Measurements from ENCODE around the gene ELP2.
"Not testable (repeated sequence)": the region's sequence is repeated elsewhere in the genome, so short reads cannot be mapped to it uniquely, and the experiment has no call there.

Gene ELP2

DNA sequence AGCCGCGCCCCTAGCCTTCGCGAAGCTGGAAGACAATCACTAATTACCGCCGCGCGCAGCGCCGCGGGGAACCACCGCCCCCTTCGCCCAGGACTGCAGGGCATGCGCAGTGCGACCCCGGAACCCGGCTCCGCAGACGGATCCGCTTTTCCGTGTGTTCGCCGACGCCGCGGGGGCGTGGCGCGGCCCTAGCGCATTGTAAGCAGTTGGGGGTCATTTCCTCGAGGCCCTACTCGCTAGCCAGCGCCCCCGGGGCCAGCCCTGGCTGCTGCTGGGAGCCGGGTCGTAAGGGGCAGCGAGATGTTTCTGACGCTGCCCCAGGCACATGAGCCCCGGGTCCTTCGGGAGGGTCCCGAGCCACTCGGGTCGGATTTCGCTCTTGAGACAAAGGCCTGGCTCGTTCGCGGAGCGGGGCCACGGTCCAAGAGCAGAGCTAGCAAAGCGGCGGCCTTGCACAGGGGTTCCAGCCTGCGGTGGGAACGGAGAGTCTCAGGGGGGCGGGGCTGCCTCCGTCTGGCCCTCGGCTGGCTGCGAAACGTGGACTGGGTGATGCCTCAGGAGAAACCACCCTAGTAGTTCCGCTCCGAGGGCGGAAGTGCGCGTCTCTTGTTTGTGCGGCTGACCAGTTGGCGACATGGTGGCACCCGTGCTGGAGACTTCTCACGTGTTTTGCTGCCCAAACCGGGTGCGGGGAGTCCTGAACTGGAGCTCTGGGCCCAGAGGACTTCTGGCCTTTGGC, at the start of gene ELP2, which contains the start of gene SLC39A6:
ELP2 (plus strand) TSS at position 600 of the 739 bp plus-strand sequence; CDS start at position 635, 35 bp downstream.
SLC39A6 (minus strand) TSS at position 41 of the 739 bp plus-strand sequence. CDS start 2,333 bp downstream, outside the sequence.
- peak within 1 kb of the TSS; percentile 99 for H3K4me3 ChIP-seq (ENCODE audit: low read length)
- TF ChIP-seq, protein P1, sequence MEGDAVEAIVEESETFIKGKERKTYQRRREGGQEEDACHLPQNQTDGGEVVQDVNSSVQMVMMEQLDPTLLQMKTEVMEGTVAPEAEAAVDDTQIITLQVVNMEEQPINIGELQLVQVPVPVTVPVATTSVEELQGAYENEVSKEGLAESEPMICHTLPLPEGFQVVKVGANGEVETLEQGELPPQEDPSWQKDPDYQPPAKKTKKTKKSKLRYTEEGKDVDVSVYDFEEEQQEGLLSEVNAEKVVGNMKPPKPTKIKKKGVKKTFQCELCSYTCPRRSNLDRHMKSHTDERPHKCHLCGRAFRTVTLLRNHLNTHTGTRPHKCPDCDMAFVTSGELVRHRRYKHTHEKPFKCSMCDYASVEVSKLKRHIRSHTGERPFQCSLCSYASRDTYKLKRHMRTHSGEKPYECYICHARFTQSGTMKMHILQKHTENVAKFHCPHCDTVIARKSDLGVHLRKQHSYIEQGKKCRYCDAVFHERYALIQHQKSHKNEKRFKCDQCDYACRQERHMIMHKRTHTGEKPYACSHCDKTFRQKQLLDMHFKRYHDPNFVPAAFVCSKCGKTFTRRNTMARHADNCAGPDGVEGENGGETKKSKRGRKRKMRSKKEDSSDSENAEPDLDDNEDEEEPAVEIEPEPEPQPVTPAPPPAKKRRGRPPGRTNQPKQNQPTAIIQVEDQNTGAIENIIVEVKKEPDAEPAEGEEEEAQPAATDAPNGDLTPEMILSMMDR (conservative IDR thresholded peaks at IDR 0.05; ENCODE audit: low read depth, low read length): no peak
- peak; percentile 87 for DNase-seq (ENCODE audit: low read depth)

- not testable (repeated sequence) for DNase-seq (ENCODE audit: low read depth); H3K4me3 ChIP-seq (ENCODE audit: low read length)
Measured at GRCh38 chr18:36081118-36081517, 48.6 kb upstream of the ELP2 start.

GRCh38 chr18:36083729-36084128, 46.0 kb upstream of the ELP2 start:
- TF ChIP-seq, protein P1 (conservative IDR thresholded peaks at IDR 0.05; ENCODE audit: low read depth, low read length): no peak
- no peak overlapping the region for H3K4me3 ChIP-seq (ENCODE audit: low read length)
- DNase-seq (ENCODE audit: low read depth): no peak

DNA sequence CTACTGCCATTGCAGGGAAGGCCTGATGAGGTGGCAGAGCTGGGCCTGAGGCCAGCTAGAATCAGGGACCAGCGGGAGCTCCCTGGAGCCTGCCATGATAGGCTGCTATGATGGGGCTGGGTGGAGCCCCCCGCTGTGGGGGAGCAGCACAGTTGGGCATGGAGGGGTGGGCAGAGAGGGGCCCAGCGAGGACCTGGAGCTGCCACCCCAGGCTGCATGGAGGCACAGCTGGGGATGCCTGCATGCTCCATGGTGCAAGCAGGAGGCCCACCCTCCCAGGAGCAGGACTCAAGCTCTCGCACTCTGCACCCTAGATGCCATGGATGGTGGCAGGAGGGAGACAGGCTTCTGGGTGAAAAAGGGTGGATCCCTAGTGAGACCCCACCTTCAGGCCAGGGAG, 44.5 kb upstream of the ELP2 start:
- DNase-seq (ENCODE audit: low read depth): no peak
- TF ChIP-seq, protein P1 (conservative IDR thresholded peaks at IDR 0.05; ENCODE audit: low read depth, low read length): no peak
- H3K4me3 ChIP-seq (ENCODE audit: low read length): no peak overlapping the region

- DNase-seq (ENCODE audit: low read depth): no peak
- no peak overlapping the region for H3K4me3 ChIP-seq (ENCODE audit: low read length)
- TF ChIP-seq, protein P1 (conservative IDR thresholded peaks at IDR 0.05; ENCODE audit: low read depth, low read length): no peak
Measured at GRCh38 chr18:36086186-36086585, 43.5 kb upstream of the ELP2 start.

- TF ChIP-seq, protein P1 (conservative IDR thresholded peaks at IDR 0.05; ENCODE audit: low read depth, low read length): no peak
- no peak overlapping the region for H3K4me3 ChIP-seq (ENCODE audit: low read length)
- no peak for DNase-seq (ENCODE audit: low read depth)
Measured at GRCh38 chr18:36088256-36088655, 41.4 kb upstream of the ELP2 start.

GRCh38 chr18:36089001-36089400, 40.7 kb upstream of the ELP2 start:
- TF ChIP-seq, protein P1 (conservative IDR thresholded peaks at IDR 0.05; ENCODE audit: low read depth, low read length): no peak
- DNase-seq (ENCODE audit: low read depth): no peak
- no peak overlapping the region for H3K4me3 ChIP-seq (ENCODE audit: low read length)

DNA sequence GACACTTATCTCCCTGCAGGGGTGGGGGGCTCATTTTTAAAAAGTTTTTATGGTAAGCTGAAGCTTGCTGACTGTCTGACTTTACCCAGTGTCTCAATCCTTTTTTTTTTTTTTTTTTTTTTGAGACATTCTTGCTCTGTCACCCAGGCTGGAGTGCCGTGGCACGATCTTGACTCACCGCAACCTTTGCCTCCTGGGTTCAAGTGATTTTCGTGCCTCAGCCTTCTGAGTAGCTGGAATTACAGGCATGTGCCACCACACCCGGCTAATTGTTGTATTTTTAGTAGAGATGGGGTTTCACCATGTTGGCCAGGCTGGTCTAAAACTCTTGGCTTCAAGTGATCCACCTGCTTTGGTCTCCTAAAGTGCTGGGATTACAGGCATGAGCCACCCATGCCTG, 37.6 kb upstream of the ELP2 start:
- DNase-seq (ENCODE audit: low read depth); H3K4me3 ChIP-seq (ENCODE audit: low read length): not testable (repeated sequence)

Measured in retinal pigment epithelial cell (primary cell).